HG02970 (cell line): ENCODE data around the gene ZSWIM8.

Experiments
- ATAC-seq: cut with Tn5 transposase; IDR thresholded peaks from one replicate; pipeline ENCODE4 v1.9.1; 2021; ENCODE audit warnings: mild to moderate bottlenecking, moderate library complexity, moderate number of reproducible peaks; ENCODE audit not compliant: unreplicated experiment, low FRiP score

ZSWIM8 gene

DNA sequence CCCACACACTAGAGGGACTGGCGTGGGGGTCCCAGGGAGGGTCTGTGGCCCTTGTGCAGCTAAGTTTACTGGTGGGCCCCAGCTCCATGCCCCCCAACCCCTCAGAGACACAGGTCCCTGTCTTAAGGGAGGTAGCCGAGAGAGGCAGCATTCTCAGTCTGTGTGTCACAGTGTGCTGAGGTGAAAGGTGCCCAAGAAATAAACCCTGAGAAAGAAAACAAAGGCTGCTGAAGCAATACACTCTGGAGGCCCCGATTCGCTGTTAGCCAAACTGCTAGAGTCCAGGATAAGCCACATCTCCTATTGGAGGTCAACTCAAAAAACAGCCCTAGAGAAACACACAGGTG, 54.6 kb downstream of the ZSWIM8 start:
- no peak for ATAC-seq

DNA sequence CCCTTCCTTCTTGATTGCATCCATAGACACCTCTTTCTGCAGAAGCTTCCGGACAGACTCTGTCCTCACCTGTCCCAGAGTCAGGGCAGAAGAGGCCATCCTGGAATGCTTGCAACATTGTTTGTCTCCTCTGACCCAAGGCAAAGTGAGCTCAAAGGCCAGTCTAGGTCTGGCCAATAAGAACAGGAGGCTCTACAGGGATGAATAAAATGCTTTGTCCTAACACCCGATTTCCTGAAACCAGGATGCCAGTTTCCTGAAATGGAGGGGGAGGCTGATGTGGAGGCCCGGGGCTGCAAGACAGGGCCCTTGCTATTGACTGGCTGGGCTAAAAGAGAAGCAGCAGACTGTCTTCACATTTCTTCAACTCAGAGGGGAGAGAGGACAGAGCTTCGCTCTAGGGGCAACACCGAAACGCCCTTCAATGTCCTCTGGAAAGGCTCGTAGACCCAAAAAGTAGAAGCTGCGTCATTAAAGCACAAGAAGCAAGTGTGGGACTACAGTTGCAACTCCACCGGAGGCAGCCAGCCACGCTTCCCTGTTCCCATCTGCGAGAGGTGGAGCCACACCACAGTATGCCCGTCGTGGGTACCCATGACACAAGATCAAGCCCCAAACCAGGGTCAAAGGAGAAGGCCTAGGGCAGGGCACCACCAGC, 55.1 kb downstream of the ZSWIM8 start:
- ATAC-seq: no peak

DNA sequence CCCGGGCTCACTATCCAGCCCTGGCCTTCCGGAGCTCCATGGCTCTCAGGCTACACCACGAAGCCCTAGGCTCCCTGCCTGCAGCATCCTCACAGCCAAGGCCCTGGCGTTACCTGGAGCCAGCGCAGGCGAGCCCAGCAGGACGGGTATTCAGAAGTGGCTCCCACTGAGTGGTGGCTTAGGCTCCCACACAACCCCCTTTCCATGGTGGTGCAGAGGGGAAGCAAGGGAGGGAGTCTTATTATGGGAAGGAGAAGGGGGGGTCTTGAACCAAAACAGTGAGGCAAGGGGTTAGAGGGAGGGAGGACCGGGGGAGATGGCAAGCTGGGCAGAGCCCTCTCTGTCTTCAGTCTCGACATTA, 55.6 kb downstream of the ZSWIM8 start:
- ATAC-seq: no peak

DNA sequence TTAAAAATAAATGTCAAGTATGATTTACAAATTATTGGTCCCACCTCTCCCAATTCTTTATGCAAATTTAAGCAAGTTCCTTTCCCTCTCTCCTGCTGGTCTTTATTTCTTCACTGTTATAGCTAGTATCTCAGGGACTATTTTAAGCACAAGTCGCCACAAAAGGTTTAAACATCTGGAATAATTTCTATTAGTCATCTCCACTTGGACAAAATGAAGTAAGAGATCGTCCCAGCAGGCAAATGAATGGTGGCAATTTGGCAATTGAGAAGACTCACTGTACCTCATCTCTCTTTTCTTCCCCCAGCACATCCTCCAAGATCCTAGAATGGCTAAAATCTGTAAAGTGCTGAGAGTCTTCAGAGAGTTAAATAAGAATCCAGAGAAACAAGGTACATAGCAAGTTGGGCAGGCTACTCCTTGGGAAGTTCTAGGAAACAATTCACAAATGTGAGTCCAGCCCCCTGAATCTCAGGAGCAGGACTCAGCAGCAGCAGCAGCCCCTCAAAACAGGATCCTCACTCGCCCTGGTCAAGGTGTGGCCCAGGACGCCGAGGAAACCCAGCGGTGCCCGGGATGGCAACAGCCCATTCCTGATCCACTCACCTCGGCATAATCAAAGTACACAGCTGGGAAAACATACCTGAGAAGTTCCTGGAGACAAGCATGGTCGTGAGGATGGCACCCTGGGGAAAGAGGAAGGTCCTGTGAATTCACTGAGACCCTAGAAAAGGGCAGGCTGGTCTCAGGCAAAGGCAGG, 56.3 kb downstream of the ZSWIM8 start:
- ATAC-seq: no peak

DNA sequence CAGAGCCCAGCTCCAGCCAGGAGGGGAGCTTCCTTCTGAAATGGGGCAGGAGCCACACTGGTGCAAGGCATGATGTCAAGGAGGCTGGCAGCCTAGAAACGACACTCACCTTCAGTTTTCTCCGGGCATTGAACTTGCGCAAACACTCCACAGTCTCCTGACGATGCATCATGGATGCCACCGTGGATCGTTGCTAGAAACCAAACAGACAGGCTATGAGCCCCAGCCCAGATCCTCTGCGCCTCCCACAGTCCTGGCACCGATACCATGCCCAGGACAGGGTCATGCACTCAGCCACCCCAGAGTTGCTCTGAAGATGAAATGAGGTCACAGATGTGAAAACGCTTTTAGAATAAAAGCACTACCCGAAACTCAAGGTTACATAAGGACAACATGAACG, 56.9 kb downstream of the ZSWIM8 start:
- ATAC-seq: no peak

DNA sequence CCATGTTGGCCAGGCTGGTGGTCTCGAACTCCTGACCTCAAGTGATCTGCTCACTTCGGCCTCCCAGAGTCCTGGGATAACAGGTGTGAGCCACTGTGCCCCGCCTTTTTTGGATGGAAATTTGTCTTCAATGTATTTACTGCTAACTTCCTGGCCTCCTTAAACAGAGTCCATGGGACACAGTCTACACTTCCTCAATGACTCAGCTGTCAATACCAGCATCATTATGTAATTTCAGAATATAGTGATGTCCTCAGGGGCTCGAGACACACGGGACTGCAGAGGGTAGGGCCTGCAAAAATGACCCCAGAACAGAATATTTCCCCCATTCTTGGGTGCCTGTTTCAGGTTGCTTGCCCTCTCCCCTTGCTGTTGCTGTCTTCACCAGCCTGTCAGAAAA, 57.9 kb downstream of the ZSWIM8 start:
- ATAC-seq: no peak

DNA sequence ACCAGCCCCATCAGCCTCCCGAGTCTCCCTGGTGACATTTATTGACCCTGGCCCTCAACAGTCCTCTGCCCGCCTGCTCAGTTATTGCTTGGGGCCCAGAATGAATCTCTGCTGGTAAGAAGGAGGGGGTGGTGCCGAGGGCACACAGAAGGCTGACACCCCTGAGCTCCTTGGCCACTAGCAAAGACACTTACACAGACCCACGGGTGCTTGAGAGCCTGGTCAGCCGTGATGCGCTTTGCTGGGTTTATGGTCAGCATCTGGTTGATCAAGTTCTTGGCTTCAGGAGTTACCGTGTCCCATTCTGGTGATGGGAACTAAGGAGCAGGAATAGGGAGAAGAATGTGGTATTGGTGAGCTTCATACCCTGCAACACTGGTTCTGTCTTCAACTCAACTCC, 61.6 kb downstream of the ZSWIM8 start:
- ATAC-seq: no peak

DNA sequence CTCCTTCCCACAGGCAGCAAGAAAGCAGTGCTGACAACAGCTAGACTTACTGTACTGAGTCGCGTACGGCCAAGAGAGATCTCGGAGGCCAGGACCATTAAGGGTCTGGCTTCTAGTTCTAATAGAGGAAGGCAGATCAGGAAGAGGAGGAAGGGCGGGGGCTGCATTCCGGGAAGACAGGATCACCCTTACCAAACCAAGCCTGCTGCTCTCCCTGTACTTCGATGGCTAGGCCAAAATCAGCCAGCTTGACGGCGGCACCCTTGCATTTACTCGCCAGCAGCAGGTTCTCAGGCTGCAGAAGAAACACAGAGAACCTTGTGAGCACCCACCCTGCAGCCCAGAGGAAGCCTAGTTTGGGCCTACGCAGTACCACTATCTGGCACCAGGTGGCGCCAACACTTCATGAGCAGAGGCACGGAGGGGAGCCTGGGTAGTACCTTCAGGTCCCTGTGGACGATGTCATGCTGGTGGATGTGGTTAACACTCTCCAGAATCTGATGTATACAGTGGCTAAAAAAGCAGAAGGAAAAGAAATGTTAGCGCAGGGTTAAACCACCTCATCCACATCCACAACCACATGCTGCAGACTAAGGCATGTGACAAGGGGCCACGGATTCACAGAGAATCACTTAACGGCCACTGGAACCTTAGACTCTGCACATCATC, 63.5 kb downstream of the ZSWIM8 start:
- ATAC-seq: no peak

DNA sequence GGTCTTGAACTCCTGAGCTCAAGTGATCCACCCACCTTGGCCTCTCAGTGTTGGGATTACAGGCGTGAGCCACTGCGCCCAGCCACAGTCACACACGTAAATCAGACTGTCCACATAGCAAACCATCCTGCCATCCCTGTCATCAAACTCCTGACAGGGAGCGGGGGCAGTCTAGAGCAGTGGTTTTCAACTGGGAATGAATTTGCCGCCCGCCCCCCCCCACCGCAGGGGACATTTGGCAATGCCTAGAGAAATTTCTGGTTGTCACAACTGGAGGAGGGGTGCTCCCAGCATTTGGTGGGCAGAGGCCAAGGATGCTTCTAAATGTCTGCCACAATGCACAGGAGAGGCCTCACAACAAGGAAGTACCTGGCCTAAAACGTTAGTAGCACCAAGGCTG, 64.8 kb downstream of the ZSWIM8 start:
- no peak for ATAC-seq

DNA sequence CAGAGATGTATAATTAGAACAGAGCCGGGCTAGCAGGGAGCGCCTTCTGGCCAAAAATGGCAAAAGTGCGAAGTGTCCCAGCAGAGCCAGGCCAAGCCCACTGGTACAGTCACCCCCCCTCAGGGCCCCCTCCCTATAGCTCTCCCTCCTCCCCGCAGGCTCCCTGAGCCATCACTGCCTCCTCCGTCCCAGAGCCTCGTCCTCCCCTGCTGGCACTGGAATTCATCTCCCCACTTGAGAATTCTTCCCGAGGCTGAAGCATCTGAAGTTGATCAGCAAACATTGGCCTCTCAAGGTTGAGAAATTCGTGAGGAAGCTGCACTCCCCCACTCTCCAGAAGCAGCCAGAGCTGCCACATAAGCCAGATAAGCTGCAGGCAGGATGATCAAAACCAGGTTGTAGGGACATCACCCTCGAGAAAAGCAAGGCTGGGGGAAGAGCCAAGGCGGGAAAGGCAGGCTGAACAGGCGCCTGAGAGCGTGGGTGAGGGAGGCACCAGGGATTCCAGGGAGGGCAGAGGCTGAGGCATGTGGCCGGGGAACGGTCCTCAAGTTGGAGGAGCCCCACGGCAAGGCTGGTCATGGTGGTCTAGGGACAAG, 65.6 kb downstream of the ZSWIM8 start:
- no peak for ATAC-seq
